Superior temporal gyrus (tissue), 1 donor: ENCODE data around the gene CLN6.
"Not testable (repeated sequence)": the region's sequence is repeated elsewhere in the genome, so short reads cannot be mapped to it uniquely, and the experiment has no call there.

Source experiments
- DNase-seq: peaks from one replicate; pipeline ENCODE4 v3.0.0-alpha.2; 2016; ENCODE audit errors: extremely low spot score

Gene CLN6

GRCh38 chr15:68223171-68223570, 6.4 kb downstream of the CLN6 start:
- no peak for DNase-seq

GRCh38 chr15:68222432-68222743, 7.1 kb downstream of the CLN6 start:
- not testable (repeated sequence) for DNase-seq

GRCh38 chr15:68221530-68222431, 7.7 kb downstream of the CLN6 start:
- not testable (repeated sequence) for DNase-seq

GRCh38 chr15:68220967-68221366, 8.6 kb downstream of the CLN6 start:
- DNase-seq: no peak

- no peak for DNase-seq
Measured at GRCh38 chr15:68220489-68220888, 9.0 kb downstream of the CLN6 start.

GRCh38 chr15:68218847-68219798, 10.4 kb downstream of the CLN6 start:
- no peak for DNase-seq

GRCh38 chr15:68218331-68218730, 11.2 kb downstream of the CLN6 start:
- DNase-seq: no peak

- no peak for DNase-seq
Measured at GRCh38 chr15:68217341-68217740, 12.2 kb downstream of the CLN6 start.

- no peak for DNase-seq
Measured at GRCh38 chr15:68214838-68215254, 14.7 kb downstream of the CLN6 start.

- DNase-seq: no peak
Measured at GRCh38 chr15:68213991-68214837, 15.3 kb downstream of the CLN6 start.

- DNase-seq: not testable (repeated sequence)
Measured at GRCh38 chr15:68213491-68213845, 16.1 kb downstream of the CLN6 start.

- no peak for DNase-seq
Measured at GRCh38 chr15:68211656-68212320, 17.7 kb downstream of the CLN6 start.

GRCh38 chr15:68210821-68211655, 18.5 kb downstream of the CLN6 start:
- peak; percentile 83 for DNase-seq

- no peak for DNase-seq
Measured at GRCh38 chr15:68210409-68210756, 19.1 kb downstream of the CLN6 start.

GRCh38 chr15:68209735-68210408, 19.7 kb downstream of the CLN6 start:
- no peak for DNase-seq

- no peak for DNase-seq
Measured at GRCh38 chr15:68209272-68209671, 20.3 kb downstream of the CLN6 start.

- DNase-seq: no peak
Measured at GRCh38 chr15:68208636-68209240, 20.8 kb downstream of the CLN6 start.

- no peak for DNase-seq
Measured at GRCh38 chr15:68208136-68208535, 21.4 kb downstream of the CLN6 start.

- DNase-seq: no peak
Measured at GRCh38 chr15:68207176-68207935, 22.2 kb downstream of the CLN6 start.
